ENCODE data around the gene CAPZB. TPM values are rescaled to one million over a fixed set of nuclear protein-coding genes. Genes with fewer than 3 reads are reported as not detected.
A peak's percentile ranks its signal among the peaks of the same experiment; 100 is the strongest.

CAPZB gene
- total RNA-seq, 4 donors from 2014 or later: 58.2 to 109 (median 96.7) TPM

- WGBS, 2 donors: 92 to 94% methylated on average over 4 of the region's 4 CpGs
- no peaks in the 10 kb centered on the region for H3K9me3 ChIP-seq
- no peaks in the 10 kb centered on the region for H3K27me3 ChIP-seq
- H3K4me1 ChIP-seq: peaks cover 0 to 86% (median 66%) of the 10 kb centered on the region in 4 donors
- no peak for DNase-seq (ENCODE audit: low spot score in 2 of 2)
- no peak for TF ChIP-seq EP300 (IDR thresholded peaks at IDR 0.05)
- TF ChIP-seq CTCF (IDR thresholded peaks at IDR 0.05): no peak
- no peak for TF ChIP-seq POLR2A (IDR thresholded peaks at IDR 0.05)
- H3K27ac ChIP-seq: peak overlapping the region in 3 of 4 donors; percentile 48 to 79 (median 54)
- H3K36me3 ChIP-seq: no peaks in the 10 kb centered on the region
- H3K4me3 ChIP-seq: no peak overlapping the region
Measured at GRCh38 chr1:19465650-19466049, 19.7 kb downstream of the CAPZB start.

DNA sequence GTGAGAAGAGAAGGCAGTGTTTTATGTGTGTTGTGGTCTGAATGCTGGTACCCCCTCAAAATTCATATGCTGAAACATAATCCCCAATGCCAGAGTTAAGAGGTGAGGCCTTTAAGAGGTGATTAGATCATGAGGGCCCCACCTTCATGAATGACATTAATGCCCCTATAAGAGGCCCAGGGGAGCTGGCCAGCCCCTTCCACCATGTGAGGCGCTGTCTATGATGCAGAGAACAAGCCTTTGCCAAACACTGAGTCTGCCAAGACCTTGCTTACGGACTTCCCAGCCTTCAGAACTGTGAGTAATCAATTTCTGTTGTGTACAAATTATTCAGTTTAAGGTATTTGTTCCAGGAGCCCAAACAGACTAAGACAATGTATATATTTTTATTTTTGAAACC lies 20.2 kb downstream of the CAPZB start:
- Histone ChIP-seq H3K4me3 (no peak overlapping the region), H3K27ac (peak overlapping the region in 3 of 4 donors; percentile 48 to 79 (median 54)), H3K27me3 (no peaks in the 10 kb centered on the region), H3K36me3 (no peaks in the 10 kb centered on the region), H3K4me1 (peaks cover 0 to 82% (median 63%) of the 10 kb centered on the region in 4 donors), H3K9me3 (no peaks in the 10 kb centered on the region)
- 73 to 75% methylated on average over 2 of the region's 2 CpGs for WGBS, 2 donors
- no peak for DNase-seq (ENCODE audit: low spot score in 2 of 2)
- TF ChIP-seq CTCF (IDR thresholded peaks at IDR 0.05) (no peak), POLR2A (IDR thresholded peaks at IDR 0.05) (no peak), EP300 (IDR thresholded peaks at IDR 0.05) (no peak)

GRCh38 chr1:19464696-19465095 lies 20.6 kb downstream of the CAPZB start:
- no peaks in the 10 kb centered on the region for H3K9me3 ChIP-seq
- no peaks in the 10 kb centered on the region for H3K27me3 ChIP-seq
- TF ChIP-seq CTCF (IDR thresholded peaks at IDR 0.05) (no peak), POLR2A (IDR thresholded peaks at IDR 0.05) (no peak), EP300 (IDR thresholded peaks at IDR 0.05) (no peak)
- H3K36me3 ChIP-seq: no peaks in the 10 kb centered on the region
- peak overlapping the region in 3 of 4 donors; percentile 48 to 79 (median 54) for H3K27ac ChIP-seq
- H3K4me3 ChIP-seq: no peak overlapping the region
- WGBS, 2 donors: 83 to 87% methylated on average over 4 of the region's 4 CpGs
- H3K4me1 ChIP-seq: peaks cover 0 to 78% (median 60%) of the 10 kb centered on the region in 4 donors
- no peak for DNase-seq (ENCODE audit: low spot score in 2 of 2)

DNA sequence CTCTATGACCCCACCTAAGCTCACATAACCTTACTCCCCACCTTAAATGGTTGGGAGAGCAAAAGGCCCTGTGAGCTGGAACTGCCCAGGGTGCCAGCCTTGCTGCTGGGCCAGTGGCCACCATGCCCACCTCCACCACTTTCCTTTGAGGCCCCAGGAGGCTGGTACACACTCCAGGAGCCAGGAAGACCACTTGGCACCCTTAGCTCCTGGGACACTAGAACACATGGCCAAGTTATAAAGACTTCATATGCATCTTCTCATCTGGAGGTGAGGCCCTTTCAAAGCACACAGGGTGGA lies 21.9 kb downstream of the CAPZB start:
- TF ChIP-seq POLR2A (IDR thresholded peaks at IDR 0.05) (no peak), EP300 (IDR thresholded peaks at IDR 0.05) (no peak), CTCF (IDR thresholded peaks at IDR 0.05) (no peak)
- peak overlapping the region in 3 of 4 donors; percentile 52 to 75 (median 59) for H3K27ac ChIP-seq

DNA sequence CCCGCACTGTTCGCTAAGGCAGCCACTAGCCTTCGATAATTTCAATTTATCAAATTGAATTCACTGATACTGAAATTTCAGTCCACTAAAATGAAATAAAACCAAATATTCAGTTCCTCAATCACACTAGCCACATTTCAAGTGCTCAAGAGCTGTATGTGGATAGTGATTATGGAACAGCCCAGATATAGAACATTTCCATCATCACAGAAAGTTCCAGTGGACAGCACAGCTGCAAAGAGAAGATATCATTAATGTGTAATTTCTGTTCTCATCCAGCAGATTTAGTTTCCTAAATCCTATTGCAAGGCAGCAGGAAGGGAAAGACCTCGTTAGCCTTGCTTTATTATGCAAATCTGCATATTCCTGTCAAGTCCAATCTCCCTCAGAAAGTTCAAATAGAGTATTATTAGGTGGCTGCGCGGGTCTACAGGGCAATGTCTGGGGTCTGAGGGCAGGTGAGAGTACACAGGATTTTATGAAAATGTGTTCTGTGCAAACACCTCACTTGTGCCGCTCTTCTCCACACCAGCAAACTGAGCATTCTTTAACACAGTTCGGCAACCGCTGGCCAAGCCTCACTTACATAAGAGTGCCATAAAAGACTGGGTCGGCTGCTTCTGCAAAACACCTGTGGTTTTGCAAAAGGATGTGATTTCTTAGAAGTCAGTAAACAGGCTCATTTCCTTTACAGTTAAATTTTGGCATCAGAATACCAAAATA lies 22.4 kb downstream of the CAPZB start:
- DNase-seq (ENCODE audit: low spot score in 2 of 2): no peak
- Histone ChIP-seq H3K9me3 (no peaks in the 10 kb centered on the region), H3K4me3 (no peak overlapping the region), H3K27me3 (no peaks in the 10 kb centered on the region), H3K27ac (peak overlapping the region in 2 of 4 donors; percentile 59 to 75), H3K4me1 (peaks cover 0 to 78% (median 50%) of the 10 kb centered on the region in 4 donors), H3K36me3 (no peaks in the 10 kb centered on the region)
- TF ChIP-seq POLR2A (IDR thresholded peaks at IDR 0.05): no peak
- TF ChIP-seq EP300 (IDR thresholded peaks at IDR 0.05): peak in 1 of 2 donors; percentile 30
- WGBS, 2 donors: 61 to 63% methylated on average over 10 of the region's 10 CpGs

More for the DNA sequence above, 21.9 kb downstream of the CAPZB start:
- no peak for DNase-seq (ENCODE audit: low spot score in 2 of 2)
- H3K4me3 ChIP-seq: no peak overlapping the region
- no peaks in the 10 kb centered on the region for H3K36me3 ChIP-seq
- peaks cover 0 to 78% (median 53%) of the 10 kb centered on the region in 4 donors for H3K4me1 ChIP-seq
- no peaks in the 10 kb centered on the region for H3K27me3 ChIP-seq
- H3K9me3 ChIP-seq: no peaks in the 10 kb centered on the region
